ENCODE measurements around the gene SPATA24. TPM values are rescaled to one million over a fixed set of nuclear protein-coding genes. Genes with fewer than 3 reads are reported as not detected.

Gene SPATA24
- total and polyA plus RNA-seq, 2 of the 8 experiments (the other 6 are each of a cell fraction or from before 2014, with no cell fraction given), result 5.8 to 9.4 TPM

GRCh38 chr5:139417214-139417613 lies 13.3 kb upstream of the SPATA24 start:
- POLR2A ChIA-PET (ENCODE audit: partially characterized antibody), result interaction anchor here (0.7 to 0.9 kb wide), 2 partner anchors 22 to 65 kb away, joined by 3 read pairs; partner anchors contain the start of genes DNAJC18 and STING1
- no peak overlapping the region for H4K91ac ChIP-seq (replicated peaks; ENCODE audit: insufficient read length, low read length)
- no peak for DNase-seq (ENCODE audit: low read depth in 1 of 2, low spot score in 2 of 2)
- no peak for TF ChIP-seq TEAD4 (IDR thresholded peaks at IDR 0.05; ENCODE audit: low read depth, low read length)

More at GRCh38 chr5:139417214-139417613, 13.3 kb upstream of the SPATA24 start:
- no peak overlapping the region for H3K4me2 ChIP-seq (ENCODE audit: insufficient read depth in 1 of 2, low read depth in 2 of 2, low read length in 2 of 2)
- CTCF ChIA-PET (ENCODE audit: partially characterized antibody), result interaction anchor here (0.7 to 9.9 kb wide), 4 partner anchors 8 to 551 kb away, joined by 4 to 319 read pairs (median 36); no protein-coding TSS in a partner anchor
- H2BK15ac ChIP-seq (ENCODE audit: low read length), result no peak overlapping the region
- H3K18ac ChIP-seq (ENCODE audit: extremely low read depth, low read length), result no peak overlapping the region
- no peak overlapping the region for H3K56ac ChIP-seq (replicated peaks; ENCODE audit: insufficient read length, low read depth, low read length)
- H3K79me2 ChIP-seq (ENCODE audit: control insufficient read depth in 1 of 2, insufficient read depth in 2 of 2, low read length in 2 of 2), result no peaks in the 10 kb centered on the region
- no peaks in the 10 kb centered on the region for H3K79me1 ChIP-seq (ENCODE audit: low read depth, low read length)
- no peak overlapping the region for H2BK20ac ChIP-seq (ENCODE audit: low read length)
- H4K8ac ChIP-seq (ENCODE audit: extremely low read depth, insufficient read depth, low read length), result no peak overlapping the region
- 96% methylated on average over 3 of the region's 4 CpGs; no CpG with 5 or more reads in 1 of the 2 experiments for WGBS, 2 experiments (ENCODE audit: extremely low coverage in 1 of 2, insufficient coverage in 1 of 2, insufficient read length in 1 of 2, insufficient replicate concordance in 2 of 2, low coverage in 1 of 2, low lambda C conversion rate in 2 of 2, missing lambda C conversion rate in 1 of 2)
- FAIRE-seq, result no peak
- H3K27me3 ChIP-seq (replicated peaks in 1 of 4; ENCODE audit: control insufficient read depth in 3 of 4, extremely low read depth in 1 of 4, insufficient read depth in 3 of 4, low read length in 3 of 4), result no peaks in the 10 kb centered on the region
- peaks cover 2 to 21% (median 6%) of the 10 kb centered on the region in 4 experiments; a peak in 5 of 8 replicates for H3K36me3 ChIP-seq (ENCODE audit: control insufficient read depth in 2 of 4, insufficient read depth in 4 of 4, low read length in 3 of 4)
- no peaks in the 10 kb centered on the region for H4K20me1 ChIP-seq (replicated peaks in 1 of 2; ENCODE audit: control insufficient read depth in 1 of 2, insufficient read depth in 2 of 2, low read length in 2 of 2)
- no peak overlapping the region for H2BK12ac ChIP-seq (ENCODE audit: low read depth, low read length)
- no peak overlapping the region for H2BK5ac ChIP-seq (ENCODE audit: low read depth, low read length)
- no peak overlapping the region for H2AK5ac ChIP-seq (ENCODE audit: low read depth, low read length)
- no peak overlapping the region for H3K27ac ChIP-seq (ENCODE audit: low read depth, low read length)
- H3K9ac ChIP-seq (replicated peaks in 1 of 4; ENCODE audit: extremely low read depth in 1 of 4, low read depth in 3 of 4, low read length in 3 of 4), result no peak overlapping the region
- H3K4ac ChIP-seq (replicated peaks; ENCODE audit: insufficient read length, low read depth, low read length), result no peak overlapping the region
- no peak overlapping the region for H3K14ac ChIP-seq (ENCODE audit: insufficient read length)
- no peak overlapping the region for H4K5ac ChIP-seq (ENCODE audit: insufficient read length, low read depth, low read length)
- no peak overlapping the region for H3K4me3 ChIP-seq (ENCODE audit: extremely low read depth in 1 of 4, insufficient read depth in 2 of 4, low read depth in 3 of 4, low read length in 4 of 4)
- H3K23me2 ChIP-seq (ENCODE audit: low read depth, low read length), result no peaks in the 10 kb centered on the region
- no peak overlapping the region for H3K23ac ChIP-seq (ENCODE audit: insufficient read length)
- no peak overlapping the region for H2AFZ ChIP-seq (ENCODE audit: low read length)
- no peak overlapping the region for H2BK120ac ChIP-seq (replicated peaks; ENCODE audit: low read depth, low read length)
- no peaks in the 10 kb centered on the region for H3K9me3 ChIP-seq (ENCODE audit: insufficient read depth in 2 of 2, low read depth in 1 of 2, low read length in 1 of 2)
- H3K4me1 ChIP-seq (replicated peaks in 1 of 4; ENCODE audit: control insufficient read depth in 3 of 4, insufficient read depth in 4 of 4, low read length in 3 of 4), result peaks cover 4 to 9% (median 6%) of the 10 kb centered on the region in 4 experiments; a peak in 4 of 7 replicates

Data from H1 (cell line).